Parathyroid adenoma (tissue), 2 donors: ENCODE measurements around the gene GPR42.

Experiments used
- H2AFZ ChIP-seq: fragments of 300-600 bp; sonication (generic); one replicate; pipeline ENCODE4 v1.7.0; 2017; ENCODE audit warnings: antibody characterized with exemption, mild to moderate bottlenecking
- H3K27ac ChIP-seq: fragments of 300-600 bp; sonication (generic); one replicate; pipeline ENCODE4 v1.7.0; 2017
- H3K27me3 ChIP-seq: fragments of 300-600 bp; sonication (generic); one replicate; pipeline ENCODE4 v1.7.0; 2017; ENCODE audit warnings: low read length; ENCODE audit not compliant: control insufficient read depth, insufficient read depth
- H3K36me3 ChIP-seq: fragments of 300-600 bp; sonication (generic); one replicate; pipeline ENCODE4 v1.7.0; 2017; ENCODE audit warnings: low read length; ENCODE audit not compliant: control insufficient read depth, insufficient read depth
- H3K4me1 ChIP-seq: fragments of 300-600 bp; sonication (generic); one replicate; pipeline ENCODE4 v1.7.0; 2017; ENCODE audit warnings: control low read depth
- H3K4me2 ChIP-seq: fragments of 300-600 bp; sonication (generic); one replicate; pipeline ENCODE4 v1.7.0; 2017; ENCODE audit warnings: low read length
- H3K4me3 ChIP-seq: fragments of 300-600 bp; sonication (generic); one replicate; pipeline ENCODE4 v1.7.0; 2017; ENCODE audit warnings: low read depth, low read length
- H3K79me2 ChIP-seq: fragments of 300-600 bp; sonication (generic); one replicate; pipeline ENCODE4 v1.7.0; 2017; ENCODE audit warnings: control low read depth
- H3K9ac ChIP-seq: fragments of 300-600 bp; sonication (generic); one replicate; pipeline ENCODE4 v1.7.0; 2017; ENCODE audit warnings: mild to moderate bottlenecking
- H3K9me3 ChIP-seq: fragments of 300-600 bp; sonication (generic); one replicate; pipeline ENCODE4 v1.7.0; 2017; ENCODE audit warnings: low read length; ENCODE audit not compliant: control insufficient read depth
- TF ChIP-seq, protein P1 (sequence below): fragments of 300-600 bp; sonication (generic); IDR thresholded peaks from one replicate; pipeline ENCODE4 v1.7.0; 2017; ENCODE audit warnings: antibody characterized with exemption, mild to moderate bottlenecking
- donor health status: primary hyperparathyroidism.

GPR42 gene

DNA sequence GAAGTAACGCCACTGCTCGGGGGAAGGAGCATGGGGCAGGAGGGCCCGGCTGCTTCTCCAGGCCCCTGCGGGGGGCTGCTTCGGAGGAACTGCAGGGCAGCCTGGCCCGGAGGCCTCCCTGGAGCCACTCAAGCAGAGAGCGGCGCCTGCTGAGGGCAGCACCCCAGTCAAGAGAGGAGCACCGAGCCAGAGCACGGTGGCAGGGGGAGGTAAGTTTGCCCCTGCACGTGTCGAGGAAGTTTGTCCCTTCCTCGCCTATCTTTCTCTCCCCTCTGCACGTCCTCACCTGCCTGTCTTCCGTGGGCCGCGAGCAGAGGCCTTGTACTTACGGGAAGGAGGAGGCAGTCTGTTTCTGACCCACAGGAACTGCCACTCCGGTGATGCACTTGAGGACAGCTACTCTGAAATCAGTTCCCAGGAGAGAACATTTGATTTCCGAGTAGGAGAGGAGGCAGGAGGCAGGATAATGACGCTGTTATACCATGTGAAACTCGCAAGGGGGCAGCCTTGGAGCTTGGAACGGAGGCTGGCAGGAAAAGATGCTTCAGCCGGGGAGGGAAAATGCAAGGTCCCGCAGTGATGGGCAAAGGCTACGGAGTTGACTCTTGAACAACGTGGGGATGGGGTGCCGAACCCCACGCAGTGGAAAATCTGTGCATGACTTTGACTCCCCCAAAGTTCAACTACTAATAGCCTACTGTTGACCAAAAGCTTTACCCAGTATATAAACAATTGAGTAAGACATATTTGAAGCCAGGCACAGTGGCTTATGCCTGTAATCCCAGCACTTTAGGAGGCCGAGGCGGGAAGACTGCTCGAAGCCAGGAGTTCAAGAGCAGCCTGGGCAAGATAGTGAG lies 18.2 kb upstream of the GPR42 start:
- Histone ChIP-seq H3K27me3 (no peaks in the 10 kb centered on the region), H3K27ac (no peak overlapping the region), H3K4me2 (no peak overlapping the region), H3K9ac (no peak overlapping the region), H3K36me3 (no peaks in the 10 kb centered on the region), H3K79me2 (no peaks in the 10 kb centered on the region), H3K9me3 (no peaks in the 10 kb centered on the region), H2AFZ (peak overlapping the region; percentile 44), H3K4me1 (peaks cover 33% of the 10 kb centered on the region), H3K4me3 (no peak overlapping the region)
- TF ChIP-seq, protein P1, sequence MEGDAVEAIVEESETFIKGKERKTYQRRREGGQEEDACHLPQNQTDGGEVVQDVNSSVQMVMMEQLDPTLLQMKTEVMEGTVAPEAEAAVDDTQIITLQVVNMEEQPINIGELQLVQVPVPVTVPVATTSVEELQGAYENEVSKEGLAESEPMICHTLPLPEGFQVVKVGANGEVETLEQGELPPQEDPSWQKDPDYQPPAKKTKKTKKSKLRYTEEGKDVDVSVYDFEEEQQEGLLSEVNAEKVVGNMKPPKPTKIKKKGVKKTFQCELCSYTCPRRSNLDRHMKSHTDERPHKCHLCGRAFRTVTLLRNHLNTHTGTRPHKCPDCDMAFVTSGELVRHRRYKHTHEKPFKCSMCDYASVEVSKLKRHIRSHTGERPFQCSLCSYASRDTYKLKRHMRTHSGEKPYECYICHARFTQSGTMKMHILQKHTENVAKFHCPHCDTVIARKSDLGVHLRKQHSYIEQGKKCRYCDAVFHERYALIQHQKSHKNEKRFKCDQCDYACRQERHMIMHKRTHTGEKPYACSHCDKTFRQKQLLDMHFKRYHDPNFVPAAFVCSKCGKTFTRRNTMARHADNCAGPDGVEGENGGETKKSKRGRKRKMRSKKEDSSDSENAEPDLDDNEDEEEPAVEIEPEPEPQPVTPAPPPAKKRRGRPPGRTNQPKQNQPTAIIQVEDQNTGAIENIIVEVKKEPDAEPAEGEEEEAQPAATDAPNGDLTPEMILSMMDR: peak; percentile 90

DNA sequence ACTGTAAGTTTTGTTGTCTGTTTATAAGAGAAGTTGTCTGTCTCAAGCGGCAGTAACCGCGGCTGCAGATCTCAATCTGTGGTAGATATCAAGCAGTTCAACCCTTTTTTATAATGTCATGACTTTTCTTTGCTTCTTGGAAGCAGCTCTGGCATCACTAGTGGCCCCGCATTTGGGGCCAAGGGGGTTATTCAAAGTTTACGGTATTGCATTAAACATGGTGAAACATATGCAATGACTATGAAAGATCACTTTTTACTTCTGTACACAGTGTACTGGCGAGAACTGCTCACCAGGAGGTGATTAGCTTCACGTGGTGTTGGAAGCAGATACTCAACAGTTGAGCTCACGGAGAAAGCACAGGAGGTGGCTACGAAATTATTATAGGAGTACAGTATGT lies 17.2 kb upstream of the GPR42 start:
- Histone ChIP-seq H3K4me1 (peaks cover 25% of the 10 kb centered on the region), H3K27me3 (no peaks in the 10 kb centered on the region), H3K4me3 (no peak overlapping the region), H3K79me2 (no peaks in the 10 kb centered on the region), H3K4me2 (peak overlapping the region; percentile 30), H3K27ac (no peak overlapping the region), H3K36me3 (no peaks in the 10 kb centered on the region), H3K9ac (no peak overlapping the region), H2AFZ (peak overlapping the region; percentile 18), H3K9me3 (no peaks in the 10 kb centered on the region)
- TF ChIP-seq, protein P1: peak; percentile 22

DNA sequence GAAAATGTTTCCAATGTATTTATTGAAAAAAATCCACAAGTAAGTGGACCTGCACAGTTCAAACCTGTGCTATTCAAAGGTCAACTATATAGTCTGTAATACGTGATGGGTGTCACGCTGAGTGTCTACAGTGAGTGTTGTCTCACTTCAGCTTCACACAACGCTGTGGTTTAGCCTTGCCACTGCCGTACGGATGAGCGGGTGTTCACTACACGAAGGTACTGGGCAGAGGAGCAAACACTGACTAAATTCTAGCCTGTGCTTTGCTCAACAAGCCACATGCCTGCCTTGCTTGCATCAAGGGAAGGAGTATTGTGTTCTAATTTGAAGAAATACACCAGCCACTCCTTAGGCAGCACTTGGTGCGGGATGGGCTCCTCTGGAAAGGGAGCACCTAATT lies 16.0 kb upstream of the GPR42 start:
- Histone ChIP-seq H2AFZ (no peak overlapping the region), H3K27me3 (no peaks in the 10 kb centered on the region), H3K79me2 (no peaks in the 10 kb centered on the region), H3K4me1 (peaks cover 16% of the 10 kb centered on the region), H3K9ac (no peak overlapping the region), H3K27ac (no peak overlapping the region), H3K4me2 (no peak overlapping the region), H3K4me3 (no peak overlapping the region), H3K36me3 (no peaks in the 10 kb centered on the region), H3K9me3 (no peaks in the 10 kb centered on the region)
- TF ChIP-seq, protein P1: no peak

DNA sequence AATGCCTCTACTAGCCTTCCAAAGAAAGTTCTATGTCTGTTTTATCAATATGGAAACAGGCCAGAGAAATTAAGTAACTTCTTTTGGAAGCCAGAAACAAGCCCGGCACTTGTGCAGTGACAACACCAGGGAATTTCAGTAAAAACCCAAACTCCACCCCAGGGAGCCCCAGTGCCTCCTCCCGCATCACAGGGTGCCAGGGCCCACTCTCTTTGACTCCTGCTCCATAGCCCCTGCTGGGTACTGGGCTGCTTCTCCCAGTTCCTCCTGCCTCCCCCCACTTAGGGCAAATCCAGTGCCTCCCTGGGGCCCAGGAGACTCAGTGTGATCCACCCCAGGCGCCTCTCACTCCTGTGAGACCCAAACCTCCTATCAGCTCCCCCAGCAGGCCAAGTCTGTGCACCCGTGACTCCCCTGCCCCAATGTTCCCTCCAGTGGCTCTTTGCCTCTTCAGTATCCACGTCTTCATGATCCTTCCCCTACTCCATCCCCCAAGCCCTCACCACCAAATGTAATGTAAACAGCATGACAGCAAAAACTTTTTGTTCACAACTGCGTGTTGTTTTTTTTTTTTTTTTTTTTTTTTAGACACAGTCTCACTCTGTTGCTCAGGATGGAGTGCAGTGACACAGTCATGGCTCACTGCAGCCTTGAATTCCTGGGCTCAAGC lies 14.9 kb upstream of the GPR42 start:
- no peaks in the 10 kb centered on the region for H3K36me3 ChIP-seq
- no peak overlapping the region for H3K9ac ChIP-seq
- peaks cover 16% of the 10 kb centered on the region for H3K4me1 ChIP-seq
- TF ChIP-seq, protein P1: no peak
- peak overlapping the region; percentile 45 for H2AFZ ChIP-seq
- H3K4me3 ChIP-seq: no peak overlapping the region
- H3K4me2 ChIP-seq: no peak overlapping the region
- H3K9me3 ChIP-seq: no peaks in the 10 kb centered on the region
- no peaks in the 10 kb centered on the region for H3K79me2 ChIP-seq
- peak overlapping the region; percentile 16 for H3K27ac ChIP-seq
- no peaks in the 10 kb centered on the region for H3K27me3 ChIP-seq
